ENCODE results near the gene DNAL1. TPM values are rescaled to one million over a fixed set of nuclear protein-coding genes. Genes with fewer than 3 reads are reported as not detected.
A peak's percentile ranks its signal among the peaks of the same experiment; 100 is the strongest.

The DNAL1 gene
- total and polyA plus RNA-seq, 2 of the 13 experiments (the other 11 are each of a cell fraction or from before 2014, with no cell fraction given): 1.4 to 13.3 TPM

GRCh38 chr14:73715707-73716106 lies 70.9 kb downstream of the DNAL1 start:
- no TSS peak for BruUV-seq (replicated peaks)
- intact Hi-C loops (cut with micrococcal nuclease; ENCODE audit: unreplicated experiment) (no loop called here), in situ Hi-C loops (cut with HindIII; ENCODE audit: extremely low pct_ligation_motif_present, low pct_unique_long_range_greater_than_20kb) (no loop called here)
- DNase-seq (ENCODE audit: low spot score) (no peak), FAIRE-seq (no peak), ATAC-seq (no peak)
- H3K36me3 ChIP-seq (replicated peaks in 1 of 2; ENCODE audit: control insufficient read depth in 1 of 2, insufficient read depth in 2 of 2, low read length in 2 of 2): peaks cover 15 to 33% of the 10 kb centered on the region in 2 experiments
- no peak overlapping the region for H2AFZ ChIP-seq (ENCODE audit: low read length)
- 0 out of 2 replicates have a peak, but pooled peaks cover 5% of the 10 kb centered on the region for H4K20me1 ChIP-seq (ENCODE audit: insufficient read depth, low read length)
- no peak overlapping the region for H3K9ac ChIP-seq (ENCODE audit: insufficient read depth, low read depth, low read length)
- H3K9me3 ChIP-seq (ENCODE audit: low read length): no peaks in the 10 kb centered on the region
- TF ChIP-seq SP1 (IDR thresholded peaks at IDR 0.05): no peak
- no peak for TF ChIP-seq SP1 (CRISPR knock-in tag; IDR thresholded peaks at IDR 0.05)
- no peak for TF ChIP-seq ZNF10 (CRISPR knock-in tag; IDR thresholded peaks at IDR 0.05; ENCODE audit: borderline replicate concordance, low read depth)
- TF ChIP-seq RBM22 (optimal IDR thresholded peaks at IDR 0.05; ENCODE audit: low read length): peak; percentile 61
- TF ChIP-seq, protein P1, sequence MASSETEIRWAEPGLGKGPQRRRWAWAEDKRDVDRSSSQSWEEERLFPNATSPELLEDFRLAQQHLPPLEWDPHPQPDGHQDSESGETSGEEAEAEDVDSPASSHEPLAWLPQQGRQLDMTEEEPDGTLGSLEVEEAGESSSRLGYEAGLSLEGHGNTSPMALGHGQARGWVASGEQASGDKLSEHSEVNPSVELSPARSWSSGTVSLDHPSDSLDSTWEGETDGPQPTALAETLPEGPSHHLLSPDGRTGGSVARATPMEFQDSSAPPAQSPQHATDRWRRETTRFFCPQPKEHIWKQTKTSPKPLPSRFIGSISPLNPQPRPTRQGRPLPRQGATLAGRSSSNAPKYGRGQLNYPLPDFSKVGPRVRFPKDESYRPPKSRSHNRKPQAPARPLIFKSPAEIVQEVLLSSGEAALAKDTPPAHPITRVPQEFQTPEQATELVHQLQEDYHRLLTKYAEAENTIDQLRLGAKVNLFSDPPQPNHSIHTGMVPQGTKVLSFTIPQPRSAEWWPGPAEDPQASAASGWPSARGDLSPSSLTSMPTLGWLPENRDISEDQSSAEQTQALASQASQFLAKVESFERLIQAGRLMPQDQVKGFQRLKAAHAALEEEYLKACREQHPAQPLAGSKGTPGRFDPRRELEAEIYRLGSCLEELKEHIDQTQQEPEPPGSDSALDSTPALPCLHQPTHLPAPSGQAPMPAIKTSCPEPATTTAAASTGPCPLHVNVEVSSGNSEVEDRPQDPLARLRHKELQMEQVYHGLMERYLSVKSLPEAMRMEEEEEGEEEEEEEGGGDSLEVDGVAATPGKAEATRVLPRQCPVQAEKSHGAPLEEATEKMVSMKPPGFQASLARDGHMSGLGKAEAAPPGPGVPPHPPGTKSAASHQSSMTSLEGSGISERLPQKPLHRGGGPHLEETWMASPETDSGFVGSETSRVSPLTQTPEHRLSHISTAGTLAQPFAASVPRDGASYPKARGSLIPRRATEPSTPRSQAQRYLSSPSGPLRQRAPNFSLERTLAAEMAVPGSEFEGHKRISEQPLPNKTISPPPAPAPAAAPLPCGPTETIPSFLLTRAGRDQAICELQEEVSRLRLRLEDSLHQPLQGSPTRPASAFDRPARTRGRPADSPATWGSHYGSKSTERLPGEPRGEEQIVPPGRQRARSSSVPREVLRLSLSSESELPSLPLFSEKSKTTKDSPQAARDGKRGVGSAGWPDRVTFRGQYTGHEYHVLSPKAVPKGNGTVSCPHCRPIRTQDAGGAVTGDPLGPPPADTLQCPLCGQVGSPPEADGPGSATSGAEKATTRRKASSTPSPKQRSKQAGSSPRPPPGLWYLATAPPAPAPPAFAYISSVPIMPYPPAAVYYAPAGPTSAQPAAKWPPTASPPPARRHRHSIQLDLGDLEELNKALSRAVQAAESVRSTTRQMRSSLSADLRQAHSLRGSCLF (CRISPR knock-in tag; IDR thresholded peaks at IDR 0.05; ENCODE audit: borderline replicate concordance): no peak
- no peak for TF ChIP-seq BORCS8-MEF2B (CRISPR knock-in tag; IDR thresholded peaks at IDR 0.05)
- no peak overlapping the region for H3K27ac ChIP-seq (ENCODE audit: extremely low read length, insufficient read depth, low read length)
- no peak overlapping the region for H3K4me3 ChIP-seq (replicated peaks in 1 of 3; ENCODE audit: insufficient read depth in 1 of 3, low read depth in 2 of 3, low read length in 3 of 3)
- POLR2A ChIA-PET: no interaction called here
- peaks cover 15% of the 10 kb centered on the region for H3K4me1 ChIP-seq (ENCODE audit: insufficient read depth, low read length)
- no peak overlapping the region for H3K4me2 ChIP-seq (ENCODE audit: low read depth, low read length)
- WGBS (ENCODE audit: low lambda C conversion rate): 97% methylated on average over 4 of the region's 4 CpGs
- peaks cover 20% of the 10 kb centered on the region for H3K79me2 ChIP-seq (ENCODE audit: insufficient read depth, low read length)
- CTCF ChIA-PET (ENCODE audit: low intra/inter-chr PET ratio, low total read pairs): no interaction called here
- H3K27me3 ChIP-seq (ENCODE audit: control insufficient read depth in 1 of 2, insufficient read depth in 2 of 2, low read length in 2 of 2): no peaks in the 10 kb centered on the region

Measured in HepG2 (cell line).